H1 (cell line): ENCODE measurements around the gene TTC27. TPM values are rescaled to one million over a fixed set of nuclear protein-coding genes. Genes with fewer than 3 reads are reported as not detected.

Source experiments
- CTCF ChIA-PET: fragments of 300-600 bp; sonication (Branson Sonifier 250); formaldehyde crosslinking; loops from one replicate; lab custom pipeline; 2021; ENCODE audit not compliant: partially characterized antibody; lab: Charles Lee
- POLR2A ChIA-PET: fragments of 300-600 bp; sonication (Branson Sonifier 250); formaldehyde crosslinking; loops from one replicate; lab custom pipeline; 2021; ENCODE audit warnings: inconsistent platforms; ENCODE audit not compliant: partially characterized antibody; lab: Charles Lee
- DNase-seq, 2 experiments: peaks; one replicate each; pipeline versions ENCODE4 v3.0.0 to v3.0.0-alpha.2; 2010 to 2022; ENCODE audit warnings: low spot score in 2 of 2, low read depth in 1 of 2, mixed read lengths in 1 of 2
- FAIRE-seq: peaks from 2 replicates; lab custom pipeline; 2011; peaks lifted over from hg19 to GRCh38; lab: Jason Lieb, UNC
- H2AFZ ChIP-seq: 2 replicates; pipeline ENCODE4 v1.8.1; 2012; ENCODE audit warnings: low read length, inconsistent platforms
- H2AK5ac ChIP-seq: 2 replicates; pipeline ENCODE4 v1.6.1; 2013; ENCODE audit warnings: low read depth, low read length
- H2BK120ac ChIP-seq: replicated peaks from 2 replicates; pipeline ENCODE3; 2013; ENCODE audit warnings: low read depth, low read length, inconsistent platforms
- H2BK12ac ChIP-seq: 2 replicates; pipeline ENCODE4 v1.6.1; 2013; ENCODE audit warnings: low read depth, low read length
- H2BK15ac ChIP-seq: 2 replicates; pipeline ENCODE4 v1.6.1; 2013; ENCODE audit warnings: low read length
- H2BK20ac ChIP-seq: 2 replicates; pipeline ENCODE4 v1.6.1; 2013; ENCODE audit warnings: low read length
- H2BK5ac ChIP-seq: 2 replicates; pipeline ENCODE4 v1.6.1; 2013; ENCODE audit warnings: low read depth, low read length
- H3K14ac ChIP-seq: 2 replicates; pipeline ENCODE4 v1.6.1; 2013; ENCODE audit warnings: inconsistent platforms; ENCODE audit not compliant: insufficient read length
- H3K18ac ChIP-seq: 2 replicates; pipeline ENCODE4 v1.6.1; 2013; ENCODE audit warnings: low read length; ENCODE audit errors: extremely low read depth
- H3K23ac ChIP-seq: 2 replicates; pipeline ENCODE4 v1.6.1; 2013; ENCODE audit warnings: inconsistent platforms; ENCODE audit not compliant: insufficient read length
- H3K23me2 ChIP-seq: 2 replicates; pipeline ENCODE4 v1.6.1; 2013; ENCODE audit warnings: low read depth, low read length
- H3K27ac ChIP-seq: 2 replicates; pipeline ENCODE4 v1.6.1; 2011; ENCODE audit warnings: low read depth, low read length, inconsistent platforms
- H3K27me3 ChIP-seq, 4 experiments: replicated peaks in 1 of 4; 1 replicate in 1 of 4; 2 replicates in 3 of 4; pipeline versions ENCODE4 v1.6.1 to v1.8.1; 2011 to 2013; ENCODE audit warnings: low read length in 3 of 4, mild to moderate bottlenecking in 3 of 4, inconsistent platforms in 2 of 4, mixed read lengths in 2 of 4, moderate library complexity in 1 of 4; ENCODE audit not compliant: control insufficient read depth in 3 of 4, insufficient read depth in 3 of 4; ENCODE audit errors: extremely low read depth in 1 of 4
- H3K36me3 ChIP-seq, 4 experiments: 2 replicates each; pipeline versions ENCODE4 v1.6.1 to v1.8.1; 2011 to 2013; ENCODE audit warnings: mild to moderate bottlenecking in 4 of 4, low read length in 3 of 4, moderate library complexity in 2 of 4, control low read depth in 1 of 4, inconsistent platforms in 1 of 4; ENCODE audit not compliant: insufficient read depth in 4 of 4, control insufficient read depth in 2 of 4
- H3K4ac ChIP-seq: replicated peaks from 2 replicates; pipeline ENCODE3; 2013; ENCODE audit warnings: low read length, low read depth, mixed read lengths, inconsistent platforms; ENCODE audit not compliant: insufficient read length
- H3K4me1 ChIP-seq, 4 experiments: replicated peaks in 1 of 4; 1 replicate in 1 of 4; 2 replicates in 3 of 4; pipeline versions ENCODE4 v1.6.1 to v1.8.1; 2011 to 2013; ENCODE audit warnings: low read length in 3 of 4, inconsistent platforms in 2 of 4, mixed read lengths in 1 of 4; ENCODE audit not compliant: insufficient read depth in 4 of 4, control insufficient read depth in 3 of 4
- H3K4me2 ChIP-seq, 2 experiments: 2 replicates each; pipeline versions ENCODE4 v1.6.1 to v1.8.1; 2011 to 2013; ENCODE audit warnings: low read depth in 2 of 2, low read length in 2 of 2, control low read depth in 1 of 2, inconsistent platforms in 1 of 2, mild to moderate bottlenecking in 1 of 2; ENCODE audit not compliant: insufficient read depth in 1 of 2
- H3K4me3 ChIP-seq, 4 experiments: fragments of 200-600, 300-600 bp in 1 of 4; sonication (generic), shearing (Covaris generic), sonication (Bioruptor Twin) in 1 of 4; 2 replicates each; pipeline versions ENCODE4 v1.5.1 to v1.8.1; 2011 to 2016; ENCODE audit warnings: low read length in 4 of 4, low read depth in 3 of 4, control low read depth in 2 of 4, inconsistent platforms in 2 of 4, mild to moderate bottlenecking in 2 of 4, mixed read lengths in 1 of 4, moderate library complexity in 1 of 4; ENCODE audit not compliant: insufficient read depth in 2 of 4; ENCODE audit errors: extremely low read depth in 1 of 4
- H3K56ac ChIP-seq: replicated peaks from 2 replicates; pipeline ENCODE3; 2013; ENCODE audit warnings: low read depth, mild to moderate bottlenecking, mixed read lengths, low read length, inconsistent platforms; ENCODE audit not compliant: insufficient read length
- H3K79me1 ChIP-seq: 2 replicates; pipeline ENCODE4 v1.6.1; 2013; ENCODE audit warnings: low read depth, low read length, control low read depth
- H3K79me2 ChIP-seq, 2 experiments: 2 replicates each; pipeline versions ENCODE4 v1.6.1 to v1.8.1; 2012 to 2013; ENCODE audit warnings: low read length in 2 of 2, mild to moderate bottlenecking in 2 of 2, inconsistent platforms in 1 of 2; ENCODE audit not compliant: insufficient read depth in 2 of 2, control insufficient read depth in 1 of 2
- H3K9ac ChIP-seq, 4 experiments: replicated peaks in 1 of 4; 1 replicate in 1 of 4; 2 replicates in 3 of 4; pipeline versions ENCODE4 v1.6.1 to v1.8.1; 2011 to 2013; ENCODE audit warnings: low read depth in 3 of 4, low read length in 3 of 4, control low read depth in 2 of 4, mild to moderate bottlenecking in 2 of 4, moderate library complexity in 2 of 4, inconsistent platforms in 1 of 4; ENCODE audit errors: extremely low read depth in 1 of 4
- H3K9me3 ChIP-seq, 2 experiments: 2 replicates each; pipeline versions ENCODE4 v1.6.1 to v1.8.1; 2012 to 2013; ENCODE audit warnings: mild to moderate bottlenecking in 2 of 2, moderate library complexity in 2 of 2, control low read depth in 1 of 2, inconsistent platforms in 1 of 2, low read depth in 1 of 2, low read length in 1 of 2, mixed read lengths in 1 of 2; ENCODE audit not compliant: insufficient read depth in 2 of 2
- H4K20me1 ChIP-seq, 2 experiments: replicated peaks in 1 of 2; 2 replicates each; pipeline versions ENCODE3 to v1.8.1; 2011 to 2013; ENCODE audit warnings: inconsistent platforms in 2 of 2, low read length in 2 of 2, mild to moderate bottlenecking in 1 of 2; ENCODE audit not compliant: insufficient read depth in 2 of 2, control insufficient read depth in 1 of 2
- H4K5ac ChIP-seq: 2 replicates; pipeline ENCODE4 v1.6.1; 2013; ENCODE audit warnings: low read length, low read depth, mixed read lengths, inconsistent platforms; ENCODE audit not compliant: insufficient read length
- H4K8ac ChIP-seq: 2 replicates; pipeline ENCODE4 v1.8.0; 2013; ENCODE audit warnings: mild to moderate bottlenecking, moderate library complexity, low read length, inconsistent platforms; ENCODE audit not compliant: insufficient read depth; ENCODE audit errors: extremely low read depth
- H4K91ac ChIP-seq: replicated peaks from 2 replicates; pipeline ENCODE3; 2013; ENCODE audit warnings: low read length, mixed read lengths, inconsistent platforms; ENCODE audit not compliant: insufficient read length
- ATF3 ChIP-seq: IDR thresholded peaks from 2 replicates; pipeline ENCODE4 v1.6.1; 2011; ENCODE audit warnings: low read depth, mild to moderate bottlenecking, low read length; ENCODE audit not compliant: insufficient read depth
- CEBPB ChIP-seq: IDR thresholded peaks from 2 replicates; pipeline ENCODE4 v1.6.1; 2012; ENCODE audit warnings: low read depth, low read length
- CREB1 ChIP-seq: IDR thresholded peaks from 2 replicates; pipeline ENCODE4 v1.6.1; 2012; ENCODE audit warnings: inconsistent platforms
- EP300 ChIP-seq, 2 experiments: IDR thresholded peaks; 1 replicate in 1 of 2; 2 replicates in 1 of 2; pipeline ENCODE4 v1.6.1; 2011 to 2012; ENCODE audit warnings: low read depth in 2 of 2, low read length in 2 of 2, mild to moderate bottlenecking in 2 of 2, borderline replicate concordance in 1 of 2, inconsistent platforms in 1 of 2, moderate library complexity in 1 of 2
- EZH2 ChIP-seq: fragments of 200-600 bp; sonication (generic); IDR thresholded peaks from 2 replicates; pipeline ENCODE4 v1.7.1; 2012; ENCODE audit warnings: low read depth, mild to moderate bottlenecking, moderate library complexity, low read length, inconsistent platforms; ENCODE audit not compliant: severe bottlenecking
- HDAC6 ChIP-seq: IDR thresholded peaks from one replicate; pipeline ENCODE4 v1.7.1; 2012; ENCODE audit warnings: low read depth, mild to moderate bottlenecking, inconsistent platforms, low read length, moderate library complexity
- KDM4A ChIP-seq: IDR thresholded peaks from one replicate; pipeline ENCODE4 v1.7.1; 2012; ENCODE audit warnings: low read depth, mild to moderate bottlenecking, moderate library complexity, low read length, inconsistent platforms; ENCODE audit not compliant: severe bottlenecking
- NANOG ChIP-seq: IDR thresholded peaks from 2 replicates; pipeline ENCODE4 v1.6.1; 2011; ENCODE audit warnings: low read length, low read depth, mild to moderate bottlenecking, inconsistent platforms; ENCODE audit not compliant: insufficient read depth, poor library complexity, severe bottlenecking
- RFX5 ChIP-seq: IDR thresholded peaks from 2 replicates; pipeline ENCODE4 v1.6.1; 2011; ENCODE audit warnings: low read depth, low read length, improper control_type of control experiment, borderline replicate concordance
- WGBS, 2 experiments: shearing (Covaris generic) in 1 of 2; methylation state at CpG; one replicate each; pipeline versions ENCODE4 v1.1.6 to v1.1.7; 2013 to 2015; ENCODE audit warnings: low lambda C conversion rate in 2 of 2, mixed read lengths in 2 of 2, inconsistent platforms in 1 of 2, low coverage in 1 of 2, missing lambda C conversion rate in 1 of 2; ENCODE audit not compliant: insufficient replicate concordance in 2 of 2, insufficient coverage in 1 of 2, insufficient read length in 1 of 2; ENCODE audit errors: extremely low coverage in 1 of 2, missing lambda C conversion rate in 1 of 2; 5-methylcytosine and 5-hydroxymethylcytosine counted together
- polyA plus RNA-seq, 7 experiments: library from polyadenylated mRNA; depleted of rRNA in 3 of 7; stranded (reverse) in 5 of 7; unstranded in 2 of 7; fragments of >200 nt in 5 of 7; fragments of 200-250 nt in 2 of 7; gene quantifications; 1 replicate in 5 of 7; 2 replicates in 1 of 7; 4 replicates in 1 of 7; pipeline versions ENCODE4 v1.2.1 to v1.2.3, GENCODE V29; 2011 to 2013; ENCODE audit warnings: missing spikeins in 2 of 7, mixed read lengths in 2 of 7
- total RNA-seq: library from RNA; stranded (reverse); fragmentation: NEBNext Ultra II Directional; extraction: Animal tissue kit (Norgen Biotek cat#: 25700); gene quantifications from 2 replicates; pipeline ENCODE4 v1.2.1, GENCODE V29; 2021

The TTC27 gene
- total and polyA plus RNA-seq, 2 of the 8 experiments (the other 6 are each of a cell fraction or from before 2014, with no cell fraction given): 13.8 to 29.1 TPM

GRCh38 chr2:32802877-32803276 lies 175.0 kb downstream of the TTC27 start:
- H2BK15ac ChIP-seq: no peak overlapping the region
- H3K14ac ChIP-seq: no peak overlapping the region
- H4K91ac ChIP-seq: no peak overlapping the region
- no peak overlapping the region for H3K4ac ChIP-seq
- H2BK12ac ChIP-seq: no peak overlapping the region
- H3K36me3 ChIP-seq: no peaks in the 10 kb centered on the region
- ChIA-PET POLR2A (no interaction called here), CTCF (interaction anchor here (0.5 to 1.2 kb wide), 2 partner anchors 23 to 124 kb away, joined by 3 read pairs; no protein-coding TSS in a partner anchor)
- H2AFZ ChIP-seq: no peak overlapping the region
- H4K5ac ChIP-seq: no peak overlapping the region
- no peak overlapping the region for H2BK20ac ChIP-seq
- DNase-seq (no peak), FAIRE-seq (no peak)
- H3K23me2 ChIP-seq: no peaks in the 10 kb centered on the region; the same call in 1 of the 2 replicates
- WGBS, 2 experiments: 92% methylated on average over 4 of the region's 4 CpGs; no CpG with 5 or more reads in 1 of the 2 experiments
- no peak overlapping the region for H3K9ac ChIP-seq
- no peaks in the 10 kb centered on the region for H3K4me1 ChIP-seq
- H3K27ac ChIP-seq: no peak overlapping the region
- no peak overlapping the region for H3K4me2 ChIP-seq
- no peak overlapping the region for H3K4me3 ChIP-seq
- no peak overlapping the region for H3K18ac ChIP-seq
- no peaks in the 10 kb centered on the region for H3K79me1 ChIP-seq
- H4K20me1 ChIP-seq: no peaks in the 10 kb centered on the region
- no peaks in the 10 kb centered on the region for H3K79me2 ChIP-seq
- H2BK5ac ChIP-seq: no peak overlapping the region
- no peaks in the 10 kb centered on the region for H3K9me3 ChIP-seq
- no peaks in the 10 kb centered on the region for H3K27me3 ChIP-seq
- H4K8ac ChIP-seq: 0 out of 2 replicates have a peak overlapping the region, but pooled peaks have one; percentile 23
- no peak overlapping the region for H2AK5ac ChIP-seq
- no peak overlapping the region for H3K23ac ChIP-seq
- H3K56ac ChIP-seq: no peak overlapping the region
- H2BK120ac ChIP-seq: no peak overlapping the region
- TF ChIP-seq CREB1: no peak
- TF ChIP-seq KDM4A: no peak
- TF ChIP-seq RFX5: no peak
- TF ChIP-seq CEBPB: no peak
- TF ChIP-seq ATF3: no peak
- TF ChIP-seq NANOG: no peak
- no peak for TF ChIP-seq EZH2
- TF ChIP-seq EP300 (IDR thresholded peaks at IDR 0.05; ENCODE audit: borderline replicate concordance in 1 of 2, low read depth in 2 of 2, low read length in 2 of 2): no peak
- no peak for TF ChIP-seq HDAC6
